GM12873 (cell line): ENCODE measurements around the gene ZNF142.
A peak's percentile ranks its signal among the peaks of the same experiment; 100 is the strongest.

Experiments
- CTCF ChIP-seq: IDR thresholded peaks from 2 replicates; pipeline ENCODE4 v1.5.1; 2012; ENCODE audit warnings: low read depth, mild to moderate bottlenecking, moderate library complexity, low read length, control low read depth; ENCODE audit not compliant: insufficient read depth; ENCODE audit errors: missing control alignments

ZNF142 gene

GRCh38 chr2:218663901-218664300 lies 4.5 kb upstream of the ZNF142 start:
- no peak for TF ChIP-seq CTCF

GRCh38 chr2:218662827-218663226 lies 3.4 kb upstream of the ZNF142 start:
- no peak for TF ChIP-seq CTCF

- no peak for TF ChIP-seq CTCF
Observed at GRCh38 chr2:218662377-218662776, 3.0 kb upstream of the ZNF142 start.

GRCh38 chr2:218659988-218660358 lies 550 bp upstream of the ZNF142 start:
- no peak for TF ChIP-seq CTCF

GRCh38 chr2:218658671-218659257 lies 659 bp downstream of the ZNF142 start:
- TF ChIP-seq CTCF, result peak; percentile 67

GRCh38 chr2:218655751-218656150 lies 3.7 kb downstream of the ZNF142 start:
- no peak for TF ChIP-seq CTCF

GRCh38 chr2:218648787-218649100 lies 10.7 kb downstream of the ZNF142 start:
- no peak for TF ChIP-seq CTCF
